GM18870 (cell line): ENCODE data around the gene ARMC12.
"Not testable (repeated sequence)": the region's sequence is repeated elsewhere in the genome, so short reads cannot be mapped to it uniquely, and the experiment has no call there.

ENCODE experiments used
- ATAC-seq: cut with Tn5 transposase; IDR thresholded peaks from one replicate; pipeline ENCODE4 v1.9.1; 2021; ENCODE audit warnings: moderate library complexity; ENCODE audit not compliant: unreplicated experiment

The ARMC12 gene

DNA sequence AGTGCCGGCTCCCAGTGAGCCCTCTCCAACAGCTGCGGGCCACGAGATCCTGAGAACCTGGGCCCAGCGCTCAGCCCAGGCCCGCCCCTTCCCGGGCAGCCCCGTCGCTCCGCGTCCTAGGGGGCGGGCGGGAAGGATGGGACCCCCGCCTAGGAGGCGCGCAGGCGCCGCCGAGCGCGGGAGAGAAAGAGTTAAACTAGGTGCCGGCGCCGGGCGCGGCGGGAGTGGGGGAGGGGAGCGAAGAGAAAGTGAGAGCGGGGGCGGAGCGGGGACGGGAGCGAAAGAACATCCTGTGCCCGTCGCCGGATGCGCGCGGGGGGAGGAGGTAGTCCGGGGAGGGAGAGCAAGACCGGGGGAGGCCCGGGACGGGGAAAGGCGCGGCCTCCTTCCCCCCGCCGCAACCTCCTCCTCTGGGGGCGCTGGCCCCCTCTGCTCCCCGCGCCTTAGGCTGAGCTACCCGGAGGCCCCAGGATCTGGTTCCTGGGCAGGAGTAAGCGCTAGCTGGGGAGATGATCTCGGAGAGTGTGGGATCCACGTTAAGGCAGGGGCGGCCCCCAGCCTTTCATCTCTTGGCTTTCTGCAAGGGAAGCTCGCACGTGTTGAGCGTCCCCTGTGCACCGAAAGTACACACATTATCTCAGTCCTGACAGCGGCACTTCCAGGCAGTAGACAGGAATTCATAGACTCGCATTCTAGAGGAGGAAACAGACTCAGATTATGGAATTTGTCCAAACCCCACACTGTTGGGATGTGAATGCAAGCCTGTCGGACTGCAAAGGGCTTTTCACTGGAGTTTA lies 4.9 kb upstream of the ARMC12 start:
- ATAC-seq: no peak

DNA sequence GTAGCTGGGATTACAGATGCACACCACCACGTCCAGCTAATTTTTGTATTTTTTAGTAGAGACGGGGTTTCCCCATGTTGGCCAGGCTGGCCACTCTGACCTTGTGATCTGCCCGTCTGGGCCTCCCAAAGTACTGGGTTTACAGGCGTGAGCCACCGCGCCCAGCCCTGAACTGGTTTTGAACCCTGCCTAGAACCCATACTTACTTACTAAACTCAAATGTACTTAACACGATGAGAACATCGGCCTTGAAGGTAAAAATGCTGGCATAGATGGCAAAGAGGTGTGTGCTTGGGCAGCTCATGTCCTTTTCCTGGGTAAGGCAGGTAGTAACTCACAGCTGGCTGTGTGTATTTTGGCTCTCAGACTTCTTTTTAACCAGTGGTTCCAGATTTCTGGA lies 3.2 kb upstream of the ARMC12 start:
- no peak for ATAC-seq

DNA sequence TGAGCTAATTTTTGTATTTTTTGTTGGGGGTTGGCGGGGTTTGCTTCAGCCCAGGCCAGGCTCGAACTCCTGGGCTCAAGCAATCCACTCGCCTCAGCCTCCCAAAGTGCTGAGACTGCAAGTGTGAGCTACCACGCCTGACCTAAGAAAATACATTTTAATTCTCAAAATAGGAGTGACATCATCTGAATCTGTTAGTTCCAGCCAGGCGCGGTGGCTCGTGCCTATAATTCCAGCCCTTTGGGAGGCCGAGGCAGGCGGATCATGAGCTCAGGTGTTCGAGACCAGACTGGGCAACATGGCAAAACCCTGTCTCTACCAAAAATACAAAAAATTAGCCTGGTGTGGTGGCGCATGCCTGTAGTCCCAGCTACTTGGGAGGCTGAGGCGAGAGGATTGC lies 2.5 kb upstream of the ARMC12 start:
- ATAC-seq: not testable (repeated sequence)

DNA sequence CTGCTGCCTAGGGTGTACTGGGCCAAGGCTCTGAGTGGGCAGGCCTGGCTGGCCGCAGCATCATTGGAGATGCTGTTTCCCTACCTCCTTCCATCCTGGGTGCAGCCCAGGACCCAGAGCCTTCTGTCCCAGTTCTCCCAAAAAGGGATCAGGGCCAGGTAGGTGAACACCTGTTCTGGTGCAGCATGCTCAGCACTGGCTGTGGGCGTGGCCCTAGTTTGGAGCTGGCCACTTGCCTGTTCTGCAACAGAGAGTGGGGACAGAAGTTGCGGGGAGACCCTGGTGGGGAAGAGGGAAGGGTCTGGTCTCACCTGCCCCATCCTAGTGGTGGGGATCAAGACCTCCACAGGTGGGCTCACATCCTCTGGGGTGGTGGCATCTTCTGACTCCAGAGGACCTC lies 1.4 kb upstream of the ARMC12 start:
- no peak for ATAC-seq

DNA sequence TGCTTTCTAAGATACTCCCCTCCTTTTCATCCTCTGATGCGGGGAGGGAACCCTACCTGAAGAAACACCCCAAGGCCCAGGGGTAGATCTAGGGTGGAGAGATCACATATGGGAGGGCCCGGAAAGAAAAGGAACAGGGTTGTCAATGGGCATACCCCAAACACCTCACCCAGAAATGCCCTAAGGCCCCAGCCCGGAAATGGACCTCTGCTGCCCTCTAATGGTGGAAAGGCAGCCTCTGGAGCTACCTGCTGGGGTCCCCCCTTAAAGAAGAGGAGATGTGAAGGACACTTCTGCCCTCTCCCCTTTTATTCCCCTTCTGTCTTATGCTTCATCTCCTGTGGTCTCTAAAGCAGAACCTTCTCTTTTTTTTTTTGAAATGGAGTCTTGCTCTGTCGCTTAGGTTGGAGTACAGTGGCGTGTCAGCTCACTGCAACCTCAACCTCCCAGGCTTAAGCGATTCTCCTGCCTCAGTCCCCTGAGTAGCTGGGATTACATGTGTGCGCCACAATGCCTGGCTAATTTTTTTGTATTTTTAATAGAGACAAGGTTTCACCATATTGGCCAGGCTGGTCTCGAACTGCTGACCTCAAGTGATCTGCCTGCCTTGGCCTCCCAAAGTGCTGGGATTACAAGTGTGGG lies 458 bp upstream of the ARMC12 start:
- ATAC-seq: no peak

DNA sequence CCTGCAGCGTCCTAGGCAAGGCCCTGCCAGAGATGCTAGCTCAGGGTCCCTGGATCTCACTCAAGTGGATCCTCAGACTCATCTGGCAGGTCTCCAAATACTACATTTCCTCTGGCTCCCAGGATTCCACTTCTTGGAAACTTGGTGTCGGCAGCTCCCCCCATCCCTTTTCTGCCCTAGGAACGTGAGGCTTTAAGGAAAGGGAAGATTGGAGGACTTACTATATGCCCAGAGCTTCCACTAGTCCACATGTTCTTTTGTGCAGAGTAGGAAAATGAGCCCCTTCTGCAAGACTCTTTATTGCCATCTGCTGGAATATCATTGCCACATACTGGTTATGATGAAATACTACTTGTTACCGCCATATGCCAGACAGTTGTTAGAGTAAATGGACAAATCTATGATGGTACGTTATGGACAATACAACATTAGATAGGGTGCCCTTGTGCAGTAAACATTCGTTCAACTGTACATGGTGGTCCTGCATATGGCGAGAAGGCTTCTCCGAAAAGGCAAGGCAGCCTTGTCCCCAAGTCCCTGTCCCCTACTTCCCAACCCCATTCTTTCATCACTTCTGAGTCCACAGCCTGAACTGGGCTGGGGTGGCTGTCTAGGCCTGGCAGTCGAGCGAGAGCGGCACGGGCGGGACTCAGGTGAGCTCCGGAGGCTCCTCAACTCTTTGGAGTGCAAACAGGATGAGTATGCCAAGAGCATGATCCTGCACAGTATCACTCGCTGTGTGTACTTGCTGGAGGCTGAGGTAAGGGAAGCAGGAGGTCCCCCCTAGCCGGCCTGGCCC lies 780 bp downstream of the ARMC12 start:
- no peak for ATAC-seq

DNA sequence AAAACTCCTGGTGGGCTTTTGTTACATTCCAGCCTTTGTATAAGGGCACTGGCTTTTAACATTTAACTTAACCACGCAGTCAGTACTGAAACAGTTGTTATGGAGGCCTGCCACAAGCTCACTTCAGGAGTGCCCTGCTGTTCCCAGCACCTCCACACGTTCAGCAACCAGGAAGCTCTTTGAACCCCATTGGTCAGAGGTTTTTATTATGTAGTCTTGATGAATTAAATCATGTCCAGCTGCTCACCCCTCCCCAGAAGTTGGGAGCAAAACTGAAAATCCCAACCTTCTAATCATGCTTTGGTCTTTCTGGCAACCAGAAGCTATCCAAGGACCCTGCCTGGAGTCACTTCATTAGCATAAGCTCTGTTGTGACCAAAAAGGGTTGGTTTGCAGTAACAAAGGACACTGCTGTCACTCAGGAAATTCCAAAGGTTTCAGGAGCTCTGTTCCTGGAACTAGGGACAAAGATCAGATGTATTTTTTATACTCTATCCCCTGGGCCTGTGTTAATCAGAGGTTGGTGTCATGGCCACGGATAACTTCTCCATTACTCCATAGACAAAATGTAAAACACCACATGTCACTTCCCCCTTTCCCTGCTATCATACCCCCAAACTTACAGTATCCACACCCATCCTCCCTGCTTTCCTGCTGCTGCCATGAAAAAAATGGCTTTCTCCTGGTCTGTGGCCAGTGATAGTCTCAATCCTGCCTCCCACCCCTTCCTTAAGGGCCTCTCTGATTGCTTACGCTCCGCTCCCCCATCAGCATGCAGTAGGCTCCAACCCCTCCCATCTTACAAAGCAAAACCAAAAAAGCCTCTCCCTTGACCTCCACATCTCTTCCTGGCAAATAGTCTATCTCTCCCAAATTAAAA lies 3.1 kb downstream of the ARMC12 start:
- ATAC-seq: no peak

DNA sequence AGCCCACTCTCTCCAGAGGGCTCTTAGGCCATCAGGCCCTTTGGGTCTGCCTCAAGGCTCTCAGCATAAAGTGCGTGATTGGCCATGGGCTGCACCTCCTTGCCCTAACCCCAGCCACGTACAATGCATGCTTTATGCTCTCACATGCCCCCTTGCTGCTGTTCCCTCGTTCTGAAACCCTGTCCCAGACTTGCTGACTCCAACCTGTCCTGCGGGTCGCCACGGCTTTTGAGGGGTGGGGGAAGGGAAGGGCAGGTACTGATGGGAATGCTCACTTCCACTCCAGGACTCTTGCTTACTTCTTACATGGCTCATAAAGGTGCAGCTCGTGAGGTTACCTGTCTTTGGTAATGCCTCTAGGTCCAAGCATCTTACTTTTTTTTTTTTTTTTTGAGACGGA lies 6.0 kb downstream of the ARMC12 start:
- ATAC-seq: no peak

DNA sequence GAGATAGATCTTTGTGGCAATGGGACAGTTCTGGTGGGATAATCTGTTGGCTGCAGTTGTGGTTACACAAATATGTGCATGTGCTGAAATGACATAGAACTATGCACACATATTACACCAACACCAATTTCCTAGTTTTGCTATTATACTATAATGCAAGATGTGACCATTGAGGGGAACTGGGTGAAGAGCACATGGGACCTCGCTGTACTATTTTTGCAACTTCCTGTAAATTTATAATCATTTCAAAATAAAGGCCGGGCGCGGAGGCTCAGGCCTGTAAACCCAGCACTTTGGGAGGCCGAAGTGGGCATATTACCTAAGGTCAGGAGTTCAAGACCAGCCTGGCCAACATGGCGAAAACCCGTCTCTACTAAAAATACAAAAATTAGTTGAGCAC lies 8.7 kb downstream of the ARMC12 start:
- no peak for ATAC-seq

DNA sequence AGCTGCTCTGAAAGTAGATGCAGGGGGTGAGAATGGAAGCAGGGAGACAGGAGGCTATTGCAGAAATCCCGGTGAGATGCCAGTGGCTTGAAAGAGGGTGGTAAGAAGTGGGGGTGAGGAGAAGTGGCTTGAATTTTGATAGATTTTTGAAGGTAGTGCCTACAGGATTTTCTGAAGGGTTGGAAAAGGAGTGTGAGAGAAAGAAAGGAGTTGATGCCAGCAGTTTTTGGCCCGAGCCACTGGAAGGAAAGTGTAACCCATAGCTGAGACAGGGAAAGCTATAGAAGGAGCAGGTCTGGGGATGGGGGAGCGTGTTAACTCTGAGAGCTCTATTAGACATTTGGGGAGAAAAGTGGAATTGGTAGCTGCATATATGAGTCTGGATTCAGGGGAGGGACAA lies 9.7 kb downstream of the ARMC12 start:
- ATAC-seq: no peak

DNA sequence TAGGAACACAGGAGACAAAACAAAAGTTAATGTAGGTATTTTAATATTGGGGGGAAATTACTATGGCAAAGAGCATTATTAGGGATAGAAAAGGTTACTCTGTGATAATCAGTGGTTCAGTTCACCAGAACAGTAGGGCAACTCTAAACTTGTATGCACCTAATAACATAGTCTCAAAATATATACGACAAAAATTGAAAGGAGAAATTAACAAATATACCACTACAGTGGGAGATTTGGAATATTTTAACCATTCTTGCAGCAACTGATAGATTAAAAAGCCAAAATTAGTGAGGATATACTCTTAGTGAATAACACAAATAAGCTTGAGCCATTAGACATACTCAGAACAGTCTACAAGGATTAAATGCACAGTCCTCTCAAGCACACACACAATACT lies 11.0 kb downstream of the ARMC12 start:
- ATAC-seq: no peak

DNA sequence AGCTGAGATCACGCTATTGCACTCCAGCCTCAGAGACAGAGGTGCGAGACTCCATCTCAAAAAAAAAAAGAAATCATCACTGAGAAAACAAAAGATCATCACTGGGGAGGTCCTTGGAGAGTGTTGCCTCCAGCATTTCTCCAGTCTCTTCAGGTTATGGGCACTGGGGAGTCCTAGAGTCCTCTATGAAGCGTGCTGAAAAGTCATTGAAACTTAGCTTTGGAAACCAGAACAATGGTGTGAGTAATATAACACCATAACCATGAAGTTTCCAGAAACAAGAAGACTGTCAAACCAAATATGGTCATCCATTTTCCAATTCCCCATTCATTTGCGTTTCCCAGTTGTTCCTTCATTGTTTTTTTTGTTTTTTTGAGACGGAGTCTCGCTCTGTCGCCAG lies 13.7 kb downstream of the ARMC12 start:
- no peak for ATAC-seq

DNA sequence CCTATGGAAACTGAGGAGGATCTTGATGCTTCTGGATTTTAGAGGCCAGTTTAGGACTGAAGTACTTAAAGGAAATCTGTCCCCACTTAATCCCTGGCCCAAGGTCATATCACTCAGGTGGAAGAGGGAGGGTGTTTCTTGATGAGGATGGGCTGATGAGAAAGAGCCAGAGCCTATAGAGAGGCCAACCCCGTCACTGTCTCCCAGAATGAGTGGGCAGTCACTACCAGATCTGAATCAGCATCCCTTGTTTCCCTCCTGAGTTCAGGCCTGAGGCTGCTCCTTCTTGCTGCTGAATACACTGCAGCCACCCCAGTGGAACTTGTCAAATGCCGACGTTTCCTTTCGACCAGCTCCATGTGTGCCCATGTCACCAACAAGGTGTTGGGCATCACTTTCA lies 14.8 kb downstream of the ARMC12 start:
- no peak for ATAC-seq

DNA sequence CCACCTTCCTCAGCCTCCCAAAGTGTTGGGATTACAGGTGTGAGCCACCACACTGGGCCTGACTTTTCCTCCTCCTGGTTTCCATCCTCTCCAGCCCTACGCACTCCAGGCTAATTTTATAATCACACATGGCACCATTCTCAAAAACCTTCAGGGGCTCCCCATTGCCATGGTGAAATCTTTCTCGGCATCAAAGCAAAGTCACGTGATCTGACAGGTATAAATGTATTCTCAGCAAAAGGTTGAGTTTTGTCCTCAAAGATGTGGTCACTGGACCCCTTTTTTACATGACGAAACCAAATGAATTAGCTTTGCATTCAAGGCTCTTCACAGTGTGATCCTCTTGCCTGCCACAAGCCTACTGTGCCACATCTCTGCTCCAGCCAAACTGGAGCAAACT lies 15.5 kb downstream of the ARMC12 start:
- no peak for ATAC-seq

DNA sequence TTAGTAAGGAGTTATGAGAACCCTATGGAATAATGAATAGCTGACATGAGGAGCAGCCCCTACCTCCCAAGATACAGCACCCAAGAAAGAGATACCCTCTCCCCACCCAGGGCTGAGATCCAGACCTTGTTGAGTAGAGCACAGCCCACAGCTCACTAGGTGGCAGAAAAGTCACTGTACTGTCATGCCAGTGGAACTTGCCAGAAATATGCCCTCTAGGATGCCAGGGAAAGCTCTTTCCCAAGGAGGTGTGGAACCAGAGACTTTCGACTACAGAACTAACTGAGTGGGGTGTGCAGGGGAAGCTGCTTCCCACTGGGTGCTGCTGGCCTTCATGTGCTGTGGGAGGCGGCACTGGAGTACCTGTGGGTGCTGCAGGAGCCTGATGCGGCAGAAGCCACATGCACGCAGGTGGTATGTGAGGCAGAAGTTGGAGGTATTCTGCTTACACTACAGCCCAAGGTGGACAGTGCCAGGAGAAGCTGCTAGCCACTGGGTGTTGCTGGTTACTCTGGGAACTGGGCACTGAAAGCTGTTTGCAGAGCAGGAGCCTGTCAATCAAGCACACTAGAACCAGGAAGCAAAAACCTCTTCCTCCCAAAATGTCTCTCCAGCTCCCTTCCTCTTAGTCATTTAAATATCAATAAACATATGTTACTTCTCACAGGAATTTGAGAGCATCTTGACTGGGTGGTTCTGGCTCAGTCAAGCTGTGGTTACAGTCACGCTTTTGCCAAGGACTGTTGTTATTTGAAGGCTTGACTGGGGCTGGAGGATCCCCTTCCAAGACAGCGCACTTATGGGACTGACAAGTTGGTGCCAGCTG lies 17.8 kb downstream of the ARMC12 start:
- no peak for ATAC-seq

DNA sequence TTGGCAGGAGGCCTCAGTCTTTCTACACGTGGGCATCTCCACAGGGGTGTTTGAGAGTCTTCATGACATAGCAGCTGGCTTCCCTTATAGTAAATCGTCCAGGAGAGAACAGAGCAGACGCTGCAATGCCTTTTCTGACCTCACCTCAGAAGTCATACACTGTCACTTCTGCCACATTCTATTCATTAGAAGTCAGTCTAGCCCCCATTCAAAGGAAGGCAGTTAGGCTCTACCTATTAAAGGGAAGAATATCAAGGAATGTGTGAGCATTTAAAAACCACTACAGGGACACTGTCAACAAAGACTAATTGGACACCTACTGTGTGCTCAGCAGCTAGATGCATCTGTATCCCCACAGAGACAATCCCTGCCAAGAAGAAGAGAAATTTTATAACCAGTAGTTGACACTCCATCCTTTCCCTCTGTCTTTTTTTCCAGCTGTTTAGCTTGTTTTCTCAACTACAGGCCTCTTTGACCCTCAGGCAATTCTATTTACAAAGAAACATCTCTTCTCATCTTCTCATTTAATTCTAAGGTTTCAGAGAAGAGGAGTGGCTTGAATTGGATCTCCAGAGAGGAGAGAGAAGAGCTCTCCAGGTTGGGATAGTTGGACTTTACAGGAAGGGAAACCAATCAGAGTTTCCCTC lies 18.6 kb downstream of the ARMC12 start:
- ATAC-seq: no peak

DNA sequence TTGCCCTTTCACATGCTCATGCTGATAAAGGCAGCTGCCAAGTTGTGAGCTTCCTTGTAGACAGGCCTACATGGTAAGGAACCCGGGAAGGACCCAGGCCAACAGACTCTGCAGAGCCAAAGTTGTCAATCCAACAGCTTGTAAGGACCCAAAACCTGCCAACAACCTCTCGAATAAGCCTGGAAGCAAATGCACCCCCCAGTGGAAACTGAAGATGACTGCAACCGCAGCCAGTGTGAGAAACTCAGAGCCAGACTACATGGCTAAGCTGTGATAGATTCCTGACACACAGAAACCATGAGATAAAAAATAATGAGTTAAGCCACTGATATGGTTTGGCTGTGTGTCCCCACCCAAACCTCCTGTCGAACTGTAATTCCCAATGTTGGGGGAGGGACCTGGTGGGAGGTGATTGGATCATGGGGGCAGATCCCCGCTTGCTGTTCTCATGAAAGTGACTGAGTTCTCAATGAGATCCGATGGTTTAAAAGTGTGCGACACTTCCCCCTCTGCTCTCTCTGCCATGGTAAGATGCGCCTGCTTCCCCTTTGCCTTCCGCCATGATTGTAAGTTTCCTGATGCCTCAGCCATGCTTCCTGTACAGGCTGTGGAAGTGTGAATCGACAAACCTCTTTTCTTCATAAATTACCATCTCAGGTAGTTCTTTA lies 20.8 kb downstream of the ARMC12 start:
- no peak for ATAC-seq

DNA sequence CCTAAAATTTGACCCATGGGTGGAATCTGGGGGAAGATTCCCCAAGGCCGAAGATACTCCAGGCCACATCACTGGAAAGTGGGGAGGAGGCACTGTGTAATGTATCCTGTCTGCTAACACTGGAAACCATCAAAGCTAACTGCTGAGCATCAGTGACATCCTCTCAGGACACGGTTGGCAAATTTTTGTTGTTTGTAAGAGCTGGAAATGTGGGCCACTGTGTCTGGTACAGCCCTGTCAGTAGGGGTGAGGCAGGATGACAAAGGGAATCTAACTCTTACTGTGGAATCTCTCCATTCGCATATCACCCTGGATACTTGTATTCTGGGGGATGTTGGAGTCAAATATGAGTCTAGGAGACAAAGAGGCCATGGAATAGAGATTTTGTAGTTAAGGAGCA lies 22.6 kb downstream of the ARMC12 start:
- ATAC-seq: no peak

DNA sequence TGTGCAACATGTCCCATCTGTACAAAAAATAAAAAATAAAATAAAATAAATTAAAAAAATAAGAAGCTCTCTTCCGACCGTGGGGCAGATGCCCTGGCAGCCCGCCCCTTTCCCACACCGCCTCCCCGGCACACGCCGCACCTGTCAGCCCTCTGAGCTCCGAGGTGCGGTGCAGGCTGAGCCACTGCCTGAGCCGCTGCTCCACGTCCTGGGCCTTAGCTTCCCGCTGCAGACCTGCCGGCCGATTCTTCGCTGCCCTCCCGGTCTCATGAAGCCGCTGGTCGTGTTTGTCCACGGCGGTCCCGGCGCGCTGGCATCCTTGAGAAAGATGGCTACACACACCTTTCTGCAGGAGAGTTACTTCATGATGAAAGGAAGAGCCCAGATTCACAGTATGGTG lies 28.9 kb downstream of the ARMC12 start:
- no peak for ATAC-seq
